Measurements from ENCODE around the gene LMOD1. TPM values are rescaled to one million over a fixed set of nuclear protein-coding genes. Genes with fewer than 3 reads are reported as not detected.

The LMOD1 gene
- total and polyA plus RNA-seq, 2 of the 8 experiments (the other 6 are each of a cell fraction or from before 2014, with no cell fraction given) = 0.77 to 1.4 TPM

- Histone ChIP-seq H3K4me2 (ENCODE audit: insufficient read depth in 1 of 2, low read depth in 2 of 2, low read length in 2 of 2) (no peak overlapping the region), H3K4me1 (replicated peaks in 1 of 4; ENCODE audit: control insufficient read depth in 3 of 4, insufficient read depth in 4 of 4, low read length in 3 of 4) (no peaks in the 10 kb centered on the region), H2BK15ac (ENCODE audit: low read length) (no peak overlapping the region), H3K36me3 (ENCODE audit: control insufficient read depth in 2 of 4, insufficient read depth in 4 of 4, low read length in 3 of 4) (peaks cover 30 to 80% (median 68%) of the 10 kb centered on the region in 4 experiments), H3K14ac (ENCODE audit: insufficient read length) (no peak overlapping the region), H3K23ac (ENCODE audit: insufficient read length) (no peak overlapping the region), H3K79me2 (ENCODE audit: control insufficient read depth in 1 of 2, insufficient read depth in 2 of 2, low read length in 2 of 2) (peaks cover 0 to 34% of the 10 kb centered on the region in 2 experiments; a peak in 2 of 4 replicates), H3K18ac (ENCODE audit: extremely low read depth, low read length) (no peak overlapping the region), H3K4ac (replicated peaks; ENCODE audit: insufficient read length, low read depth, low read length) (no peak overlapping the region), H3K9ac (replicated peaks in 1 of 4; ENCODE audit: extremely low read depth in 1 of 4, low read depth in 3 of 4, low read length in 3 of 4) (no peak overlapping the region), H3K27me3 (replicated peaks in 1 of 4; ENCODE audit: control insufficient read depth in 3 of 4, extremely low read depth in 1 of 4, insufficient read depth in 3 of 4, low read length in 3 of 4) (no peaks in the 10 kb centered on the region), H2AFZ (ENCODE audit: low read length) (no peak overlapping the region), H4K91ac (replicated peaks; ENCODE audit: insufficient read length, low read length) (no peak overlapping the region), H2AK5ac (ENCODE audit: low read depth, low read length) (no peak overlapping the region), H4K5ac (ENCODE audit: insufficient read length, low read depth, low read length) (no peak overlapping the region), H3K56ac (replicated peaks; ENCODE audit: insufficient read length, low read depth, low read length) (no peak overlapping the region), H3K23me2 (ENCODE audit: low read depth, low read length) (no peaks in the 10 kb centered on the region), H2BK120ac (replicated peaks; ENCODE audit: low read depth, low read length) (no peak overlapping the region), H3K4me3 (ENCODE audit: extremely low read depth in 1 of 4, insufficient read depth in 2 of 4, low read depth in 3 of 4, low read length in 4 of 4) (no peak overlapping the region), H3K79me1 (ENCODE audit: low read depth, low read length) (no peaks in the 10 kb centered on the region; the same call in 1 of the 2 replicates), H3K27ac (ENCODE audit: low read depth, low read length) (no peak overlapping the region), H2BK20ac (ENCODE audit: low read length) (no peak overlapping the region), H3K9me3 (ENCODE audit: insufficient read depth in 2 of 2, low read depth in 1 of 2, low read length in 1 of 2) (no peaks in the 10 kb centered on the region), H2BK5ac (ENCODE audit: low read depth, low read length) (no peak overlapping the region), H4K8ac (ENCODE audit: extremely low read depth, insufficient read depth, low read length) (no peak overlapping the region), H4K20me1 (replicated peaks in 1 of 2; ENCODE audit: control insufficient read depth in 1 of 2, insufficient read depth in 2 of 2, low read length in 2 of 2) (peaks cover 7 to 9% of the 10 kb centered on the region in 2 experiments), H2BK12ac (ENCODE audit: low read depth, low read length) (no peak overlapping the region)
- FAIRE-seq (no peak), DNase-seq (ENCODE audit: low read depth in 1 of 2, low spot score in 2 of 2) (no peak)
- WGBS, 2 experiments (ENCODE audit: extremely low coverage in 1 of 2, insufficient coverage in 1 of 2, insufficient read length in 1 of 2, insufficient replicate concordance in 2 of 2, low coverage in 1 of 2, low lambda C conversion rate in 2 of 2, missing lambda C conversion rate in 1 of 2) = 95% methylated on average over 1 of the region's 1 CpG; no CpG with 5 or more reads in 1 of the 2 experiments
- TF ChIP-seq TAF1 (IDR thresholded peaks at IDR 0.05; ENCODE audit: low read depth, low read length) (no peak), TEAD4 (IDR thresholded peaks at IDR 0.05; ENCODE audit: low read depth, low read length) (no peak), JUN (IDR thresholded peaks at IDR 0.05; ENCODE audit: low read depth, low read length) (no peak), HDAC6 (IDR thresholded peaks at IDR 0.05; ENCODE audit: low read depth, low read length) (no peak), SUZ12 (IDR thresholded peaks at IDR 0.05; ENCODE audit: low read length) (no peak), PHF8 (conservative IDR thresholded peaks at IDR 0.05; ENCODE audit: low read depth, low read length) (no peak), FOSL1 (IDR thresholded peaks at IDR 0.05; ENCODE audit: insufficient read depth, low read depth, low read length) (no peak), GABPA (IDR thresholded peaks at IDR 0.05; ENCODE audit: borderline replicate concordance, insufficient read depth, low read length) (no peak), KDM4A (IDR thresholded peaks at IDR 0.05; ENCODE audit: low read depth, low read length, severe bottlenecking) (no peak), NRF1 (IDR thresholded peaks at IDR 0.05; ENCODE audit: low read depth, low read length) (no peak), RNF2 (IDR thresholded peaks at IDR 0.05; ENCODE audit: borderline replicate concordance, low read depth, low read length, missing control alignments, poor library complexity, severe bottlenecking) (no peak), BACH1 (IDR thresholded peaks at IDR 0.05; ENCODE audit: low read length) (no peak)
- ChIA-PET POLR2A (ENCODE audit: partially characterized antibody) (no interaction called here), CTCF (ENCODE audit: partially characterized antibody) (interaction anchor here (0.9 to 3.3 kb wide), 5 partner anchors 8 to 320 kb away, joined by 3 to 12 read pairs (median 4); no protein-coding TSS in a partner anchor)
Observed at GRCh38 chr1:201850053-201850397, 96.3 kb downstream of the LMOD1 start.
